ENCODE measurements around the gene DNAJB13. TPM values are rescaled to one million over a fixed set of nuclear protein-coding genes. Genes with fewer than 3 reads are reported as not detected.
A peak's percentile ranks its signal among the peaks of the same experiment; 100 is the strongest.

DNAJB13 gene
- total and polyA plus RNA-seq, 2 of the 4 experiments (the other 2 are of a cell fraction): 0.18 to 0.48 TPM

GRCh38 chr11:73921180-73921579, 29.6 kb upstream of the DNAJB13 start:
- Histone ChIP-seq H3K9ac (ENCODE audit: low read depth, low read length) (no peak overlapping the region), H3K4me2 (ENCODE audit: low read depth, low read length) (no peak overlapping the region), H3K18ac (ENCODE audit: low read depth, low read length) (no peak overlapping the region), H2BK20ac (ENCODE audit: low read depth, low read length) (no peak overlapping the region), H3K4me1 (ENCODE audit: control insufficient read depth, insufficient read depth, low read length) (no peaks in the 10 kb centered on the region), H4K91ac (ENCODE audit: insufficient read depth, low read depth, low read length) (no peak overlapping the region), H3K56ac (ENCODE audit: extremely low read depth, insufficient read depth, low read length) (no peak overlapping the region), H4K5ac (ENCODE audit: low read depth, low read length) (no peak overlapping the region), H3K9me1 (ENCODE audit: insufficient read depth, low read length) (no peaks in the 10 kb centered on the region), H3K27me3 (ENCODE audit: control insufficient read depth, insufficient read depth, low read length) (no peaks in the 10 kb centered on the region), H4K8ac (ENCODE audit: low read depth in 2 of 2, low read length in 2 of 2) (no peak overlapping the region), H2AFZ (replicated peaks; ENCODE audit: low read length, poor library complexity) (no peak overlapping the region), H3K36me3 (ENCODE audit: control insufficient read depth, insufficient read depth, low read length) (peaks cover 32% of the 10 kb centered on the region), H3K23ac (ENCODE audit: low read depth, low read length) (no peak overlapping the region), H3K27ac (ENCODE audit: insufficient read depth, low read length) (no peak overlapping the region), H3K4ac (ENCODE audit: low read depth, low read length) (no peak overlapping the region), H2BK5ac (ENCODE audit: low read depth, low read length, poor library complexity, severe bottlenecking) (no peak overlapping the region), H3K79me1 (ENCODE audit: low read depth in 1 of 2, low read length in 2 of 2) (0 out of 4 replicates have a peak, but pooled peaks cover 0 to 2% of the 10 kb centered on the region in 2 experiments), H3K9me3 (ENCODE audit: control insufficient read depth, insufficient read depth, low read length) (no peaks in the 10 kb centered on the region), H3K14ac (replicated peaks; ENCODE audit: low read depth, low read length) (no peak overlapping the region), H2BK15ac (ENCODE audit: low read depth, low read length) (no peak overlapping the region), H4K20me1 (ENCODE audit: insufficient read depth, low read length) (no peaks in the 10 kb centered on the region), H2AK5ac (ENCODE audit: low read depth, low read length) (no peak overlapping the region), H3K4me3 (ENCODE audit: insufficient read depth, low read depth, low read length) (no peak overlapping the region), H2BK120ac (ENCODE audit: low read depth, low read length) (no peak overlapping the region), H2AK9ac (replicated peaks; ENCODE audit: low read depth, low read length, poor library complexity) (no peak overlapping the region)
- ATAC-seq (ENCODE audit: low read depth) (no peak), DNase-seq (no peak)
- in situ Hi-C loops (cut with MboI; ENCODE audit: low sequenced_read_pairs): no loop called here
- TF ChIP-seq RCOR1 (IDR thresholded peaks at IDR 0.05; ENCODE audit: insufficient replicate concordance, low read length) (no peak), MAFK (IDR thresholded peaks at IDR 0.05; ENCODE audit: low read depth, low read length) (peak; percentile 14; the same call in 1 of the 2 replicates)
- 100% methylated on average over 2 of the region's 4 CpGs; no CpG with 5 or more reads in 1 of the 2 experiments for WGBS, 2 experiments (ENCODE audit: extremely low coverage in 2 of 2, insufficient read length in 1 of 2)
- ChIA-PET POLR2A (ENCODE audit: unreplicated experiment) (no interaction called here), CTCF (interaction anchor here (0.7 kb wide), 1 partner anchor 10 kb away, joined by 9 read pairs; no protein-coding TSS in a partner anchor)
- dilution Hi-C loops (cut with HindIII; ENCODE audit: low sequenced_read_pairs, unreplicated experiment): no loop called here
- intact Hi-C loops (cut with micrococcal nuclease): no loop called here
- no TSS peak for BruUV-seq (replicated peaks)

Measured in IMR-90 (cell line).